SK-N-SH (cell line): Measurements from ENCODE around the gene LARGE2.

ENCODE experiments used
- JUND ChIP-seq: IDR thresholded peaks from 2 replicates; pipeline ENCODE4 v1.4.0; 2012
- POLR2AphosphoS5 ChIP-seq: IDR thresholded peaks from 2 replicates; pipeline ENCODE4 v1.6.1; 2012; ENCODE audit warnings: low read depth, low read length
- TAF1 ChIP-seq: IDR thresholded peaks from 2 replicates; pipeline ENCODE4 v1.6.1; 2012; ENCODE audit warnings: low read depth, mild to moderate bottlenecking, low read length, moderate library complexity, borderline replicate concordance
- YY1 ChIP-seq: IDR thresholded peaks from 2 replicates; pipeline ENCODE4 v1.4.0; 2012; ENCODE audit warnings: low read depth, mild to moderate bottlenecking
- TF ChIP-seq, protein P1 (sequence below): fragments of 200-600 bp; sonication (generic); IDR thresholded peaks from 2 replicates; pipeline ENCODE4 v1.6.1; 2017; ENCODE audit warnings: antibody characterized with exemption, mild to moderate bottlenecking, moderate library complexity
- TF ChIP-seq, protein P2 (sequence below): fragments of 150-350 bp; IDR thresholded peaks from 2 replicates; pipeline ENCODE4 v1.6.1; 2017; ENCODE audit warnings: antibody characterized with exemption, low read length, low read depth, borderline replicate concordance

DNA sequence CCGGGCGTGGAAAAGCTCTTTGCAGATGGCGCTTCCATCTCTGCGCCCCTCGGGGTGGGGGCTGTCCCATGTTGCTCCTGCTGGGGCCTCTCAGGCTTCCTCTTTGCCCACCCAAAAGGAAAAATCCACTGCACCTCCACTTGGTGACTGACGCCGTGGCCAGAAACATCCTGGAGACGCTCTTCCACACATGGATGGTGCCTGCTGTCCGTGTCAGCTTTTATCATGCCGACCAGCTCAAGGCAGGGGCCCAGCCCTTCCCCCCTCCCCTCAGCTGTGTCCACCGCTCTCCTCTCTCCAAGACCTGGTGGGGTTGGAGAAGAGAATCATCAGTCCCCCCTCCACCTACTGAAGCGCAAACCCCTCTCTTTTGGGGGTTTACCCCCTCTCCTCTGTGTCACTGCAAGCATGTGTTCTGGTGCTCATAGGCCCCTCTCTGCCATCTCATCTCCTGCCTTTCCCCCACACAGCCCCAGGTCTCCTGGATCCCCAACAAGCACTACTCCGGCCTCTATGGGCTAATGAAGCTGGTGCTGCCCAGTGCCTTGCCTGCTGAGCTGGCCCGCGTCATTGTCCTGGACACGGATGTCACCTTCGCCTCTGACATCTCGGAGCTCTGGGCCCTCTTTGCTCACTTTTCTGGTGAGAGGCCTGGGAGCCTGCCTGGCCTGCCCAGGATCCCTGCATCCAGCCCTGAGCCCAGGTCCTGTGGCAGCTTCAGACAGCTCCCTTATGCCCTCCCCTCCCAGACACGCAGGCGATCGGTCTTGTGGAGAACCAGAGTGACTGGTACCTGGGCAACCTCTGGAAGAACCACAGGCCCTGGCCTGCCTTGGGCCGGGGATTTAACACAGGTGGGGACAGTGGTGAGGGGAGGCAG, 1.8 kb downstream of the LARGE2 start:
- TF ChIP-seq TAF1 (no peak), JUND (no peak), POLR2AphosphoS5 (no peak), YY1 (no peak)
- TF ChIP-seq, protein P1, sequence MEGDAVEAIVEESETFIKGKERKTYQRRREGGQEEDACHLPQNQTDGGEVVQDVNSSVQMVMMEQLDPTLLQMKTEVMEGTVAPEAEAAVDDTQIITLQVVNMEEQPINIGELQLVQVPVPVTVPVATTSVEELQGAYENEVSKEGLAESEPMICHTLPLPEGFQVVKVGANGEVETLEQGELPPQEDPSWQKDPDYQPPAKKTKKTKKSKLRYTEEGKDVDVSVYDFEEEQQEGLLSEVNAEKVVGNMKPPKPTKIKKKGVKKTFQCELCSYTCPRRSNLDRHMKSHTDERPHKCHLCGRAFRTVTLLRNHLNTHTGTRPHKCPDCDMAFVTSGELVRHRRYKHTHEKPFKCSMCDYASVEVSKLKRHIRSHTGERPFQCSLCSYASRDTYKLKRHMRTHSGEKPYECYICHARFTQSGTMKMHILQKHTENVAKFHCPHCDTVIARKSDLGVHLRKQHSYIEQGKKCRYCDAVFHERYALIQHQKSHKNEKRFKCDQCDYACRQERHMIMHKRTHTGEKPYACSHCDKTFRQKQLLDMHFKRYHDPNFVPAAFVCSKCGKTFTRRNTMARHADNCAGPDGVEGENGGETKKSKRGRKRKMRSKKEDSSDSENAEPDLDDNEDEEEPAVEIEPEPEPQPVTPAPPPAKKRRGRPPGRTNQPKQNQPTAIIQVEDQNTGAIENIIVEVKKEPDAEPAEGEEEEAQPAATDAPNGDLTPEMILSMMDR = no peak
- TF ChIP-seq, protein P2, sequence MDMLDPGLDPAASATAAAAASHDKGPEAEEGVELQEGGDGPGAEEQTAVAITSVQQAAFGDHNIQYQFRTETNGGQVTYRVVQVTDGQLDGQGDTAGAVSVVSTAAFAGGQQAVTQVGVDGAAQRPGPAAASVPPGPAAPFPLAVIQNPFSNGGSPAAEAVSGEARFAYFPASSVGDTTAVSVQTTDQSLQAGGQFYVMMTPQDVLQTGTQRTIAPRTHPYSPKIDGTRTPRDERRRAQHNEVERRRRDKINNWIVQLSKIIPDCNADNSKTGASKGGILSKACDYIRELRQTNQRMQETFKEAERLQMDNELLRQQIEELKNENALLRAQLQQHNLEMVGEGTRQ = no peak
